GM23338 (cell line): ENCODE results near the gene BPI. TPM values are rescaled to one million over a fixed set of nuclear protein-coding genes. Genes with fewer than 3 reads are reported as not detected.

Experiments
- ATAC-seq: fragments of 200-7000 bp; cut with Tn5 transposase; 3 replicates; pipeline ENCODE4 v1.9.1; 2020
- DNase-seq: peaks from one replicate; pipeline ENCODE4 v3.0.0-alpha.2; 2015; ENCODE audit warnings: low spot score
- H2AFZ ChIP-seq: fragments of 200-600 bp; sonication (generic); 2 replicates; pipeline ENCODE4 v1.8.0; 2016; ENCODE audit warnings: antibody characterized with exemption, mild to moderate bottlenecking, moderate library complexity
- H3F3A ChIP-seq: fragments of 200-600 bp; sonication (generic); replicated peaks from 2 replicates; pipeline ENCODE4 v1.8.0; 2017; ENCODE audit warnings: antibody characterized with exemption, mixed run types, low read depth
- H3K27ac ChIP-seq: fragments of 200-600 bp; sonication (generic); 2 replicates; pipeline ENCODE4 v1.6.1; 2016; ENCODE audit warnings: low read depth
- H3K27me3 ChIP-seq: fragments of 200-600 bp; sonication (generic); 2 replicates; pipeline ENCODE4 v1.8.0; 2016; ENCODE audit warnings: mild to moderate bottlenecking, mixed run types, moderate library complexity; ENCODE audit not compliant: insufficient read depth
- H3K36me3 ChIP-seq: fragments of 200-600 bp; sonication (generic); 2 replicates; pipeline ENCODE4 v1.8.0; 2016; ENCODE audit warnings: mild to moderate bottlenecking; ENCODE audit not compliant: insufficient read depth
- H3K4me1 ChIP-seq: fragments of 200-600 bp; sonication (generic); 2 replicates; pipeline ENCODE4 v1.8.0; 2016; ENCODE audit warnings: mild to moderate bottlenecking, moderate library complexity; ENCODE audit not compliant: insufficient read depth
- H3K4me2 ChIP-seq: fragments of 200-600 bp; sonication (generic); 2 replicates; pipeline ENCODE4 v1.7.1; 2017; ENCODE audit warnings: mixed run types
- H3K4me3 ChIP-seq: fragments of 200-600 bp; sonication (generic); 2 replicates; pipeline ENCODE4 v1.6.1; 2016; ENCODE audit warnings: mixed run types
- H3K79me2 ChIP-seq: fragments of 200-600 bp; sonication (generic); replicated peaks from 2 replicates; pipeline ENCODE4 v1.8.0; 2017; ENCODE audit warnings: mild to moderate bottlenecking; ENCODE audit not compliant: insufficient read depth
- H3K9me2 ChIP-seq: fragments of 200-600 bp; sonication (generic); 2 replicates; pipeline ENCODE4 v1.8.0; 2017; ENCODE audit not compliant: insufficient read depth
- H4K20me1 ChIP-seq: fragments of 200-600 bp; sonication (generic); replicated peaks from 2 replicates; pipeline ENCODE4 v1.8.0; 2017; ENCODE audit warnings: mild to moderate bottlenecking; ENCODE audit not compliant: insufficient read depth
- H3K27ac Mint-ChIP-seq: 2 replicates; pipeline ENCODE4 v1.8.0; 2020; ENCODE audit warnings: inconsistent platforms, mild to moderate bottlenecking, moderate library complexity, mixed read lengths
- H3K27me3 Mint-ChIP-seq: 3 replicates; pipeline ENCODE4 v1.8.0; 2022; ENCODE audit warnings: low read depth, mild to moderate bottlenecking, moderate library complexity, mixed read lengths, inconsistent platforms; ENCODE audit not compliant: insufficient read depth, poor library complexity
- H3K36me3 Mint-ChIP-seq: 3 replicates; pipeline ENCODE4 v1.8.0; 2021; ENCODE audit warnings: low read depth, mild to moderate bottlenecking, inconsistent platforms, moderate library complexity, mixed read lengths
- H3K4me1 Mint-ChIP-seq: 3 replicates; pipeline ENCODE4 v1.8.0; 2020; ENCODE audit warnings: mild to moderate bottlenecking, inconsistent platforms, mixed read lengths
- H3K4me3 Mint-ChIP-seq: 3 replicates; pipeline ENCODE4 v1.8.0; 2021; ENCODE audit warnings: moderate library complexity, mild to moderate bottlenecking, inconsistent platforms, mixed read lengths
- H3K9me3 Mint-ChIP-seq: 3 replicates; pipeline ENCODE4 v1.8.0; 2020; ENCODE audit warnings: moderate library complexity, mild to moderate bottlenecking, inconsistent platforms, mixed read lengths
- CREB1 ChIP-seq: fragments of 250-450 bp; sonication (Bioruptor Pico); IDR thresholded peaks from 2 replicates; pipeline ENCODE4 v1.5.0; 2020; ENCODE audit warnings: low read depth, mild to moderate bottlenecking, moderate library complexity
- ETS1 ChIP-seq: IDR thresholded peaks from 2 replicates; pipeline ENCODE4 v1.6.1; 2016; ENCODE audit warnings: antibody characterized with exemption
- EZH2 ChIP-seq: fragments of 200-600 bp; sonication (generic); IDR thresholded peaks from one replicate; pipeline ENCODE4 v1.8.0; 2017; ENCODE audit warnings: antibody characterized with exemption, mild to moderate bottlenecking, low read depth; ENCODE audit not compliant: unreplicated experiment
- EZH2phosphoT487 ChIP-seq: fragments of 200-600 bp; sonication (generic); IDR thresholded peaks from one replicate; pipeline ENCODE4 v1.8.1; 2018; ENCODE audit warnings: antibody characterized with exemption; ENCODE audit not compliant: unreplicated experiment
- JUNB ChIP-seq: IDR thresholded peaks from one replicate; pipeline ENCODE4 v1.6.1; 2016; ENCODE audit warnings: antibody characterized with exemption; ENCODE audit not compliant: unreplicated experiment
- NANOG ChIP-seq: IDR thresholded peaks from 2 replicates; pipeline ENCODE4 v1.6.1; 2016; ENCODE audit warnings: antibody characterized with exemption, borderline replicate concordance
- POLR2AphosphoS5 ChIP-seq: IDR thresholded peaks from 2 replicates; pipeline ENCODE4 v1.6.1; 2016; ENCODE audit warnings: antibody characterized with exemption, low read depth
- STAT1 ChIP-seq: IDR thresholded peaks from one replicate; pipeline ENCODE4 v1.6.1; 2016; ENCODE audit warnings: antibody characterized with exemption; ENCODE audit not compliant: unreplicated experiment
- ZNF114 ChIP-seq: fragments of 250-450 bp; sonication (Bioruptor Pico); IDR thresholded peaks from 2 replicates; pipeline ENCODE4 v1.5.0; 2020; ENCODE audit warnings: mild to moderate bottlenecking, moderate library complexity
- ZNF331 ChIP-seq: fragments of 250-450 bp; sonication (Bioruptor Pico); IDR thresholded peaks from 2 replicates; pipeline ENCODE4 v1.5.0; 2020; ENCODE audit warnings: low read depth, mild to moderate bottlenecking, moderate library complexity
- polyA plus RNA-seq: library from polyadenylated mRNA; unstranded; fragments of >200 nt; fragmentation: Nextera tagmentation; extraction: Ambion mirVana; gene quantifications from 2 replicates; pipeline ENCODE4 v1.2.1, GENCODE V29; 2016
- total RNA-seq: library from RNA; depleted of rRNA; stranded (reverse); fragments of >200 nt; shearing (Covaris generic); gene quantifications from 2 replicates; pipeline ENCODE4 v1.2.3, GENCODE V29; 2014
- TF ChIP-seq, protein P1 (sequence below), 2 experiments: fragments of 200-600 bp in 1 of 2; sonication (generic) in 1 of 2; conservative IDR thresholded peaks; 2 replicates each; pipeline versions ENCODE4 v1.5.1 to v1.6.1; 2016 to 2017; ENCODE audit warnings: antibody characterized with exemption in 2 of 2, low read depth in 2 of 2, mild to moderate bottlenecking in 2 of 2, moderate library complexity in 1 of 2
- TF ChIP-seq, protein P2 (sequence below): IDR thresholded peaks from one replicate; pipeline ENCODE4 v1.6.1; 2018; ENCODE audit warnings: antibody characterized with exemption; ENCODE audit not compliant: unreplicated experiment
- TF ChIP-seq, protein P3 (sequence below): fragments of 250-450 bp; sonication (Bioruptor Pico); IDR thresholded peaks from 2 replicates; pipeline ENCODE4 v1.5.0; 2020; ENCODE audit warnings: mild to moderate bottlenecking, moderate library complexity

BPI gene
- total and polyA plus RNA-seq, 2 experiments from 2014 or later: not detected

- no peaks in the 10 kb centered on the region for H3K36me3 ChIP-seq
- Mint-ChIP-seq H3K9me3 (no peaks in the 10 kb centered on the region), H3K27me3 (peaks cover 17% of the 10 kb centered on the region), H3K4me1 (peaks cover 8% of the 10 kb centered on the region), H3K27ac (no peak overlapping the region), H3K36me3 (no peaks in the 10 kb centered on the region), H3K4me3 (peak overlapping the region; percentile 69)
- no peaks in the 10 kb centered on the region for H3K79me2 ChIP-seq
- H3K27ac ChIP-seq: no peak overlapping the region
- no peaks in the 10 kb centered on the region for H3K9me2 ChIP-seq
- DNase-seq (no peak), ATAC-seq (no peak)
- peak overlapping the region; percentile 60 for H3K4me3 ChIP-seq
- H3K4me1 ChIP-seq: peaks cover 5% of the 10 kb centered on the region; the same call in 1 of the 2 replicates
- no peaks in the 10 kb centered on the region for H4K20me1 ChIP-seq
- TF ChIP-seq, protein P1, sequence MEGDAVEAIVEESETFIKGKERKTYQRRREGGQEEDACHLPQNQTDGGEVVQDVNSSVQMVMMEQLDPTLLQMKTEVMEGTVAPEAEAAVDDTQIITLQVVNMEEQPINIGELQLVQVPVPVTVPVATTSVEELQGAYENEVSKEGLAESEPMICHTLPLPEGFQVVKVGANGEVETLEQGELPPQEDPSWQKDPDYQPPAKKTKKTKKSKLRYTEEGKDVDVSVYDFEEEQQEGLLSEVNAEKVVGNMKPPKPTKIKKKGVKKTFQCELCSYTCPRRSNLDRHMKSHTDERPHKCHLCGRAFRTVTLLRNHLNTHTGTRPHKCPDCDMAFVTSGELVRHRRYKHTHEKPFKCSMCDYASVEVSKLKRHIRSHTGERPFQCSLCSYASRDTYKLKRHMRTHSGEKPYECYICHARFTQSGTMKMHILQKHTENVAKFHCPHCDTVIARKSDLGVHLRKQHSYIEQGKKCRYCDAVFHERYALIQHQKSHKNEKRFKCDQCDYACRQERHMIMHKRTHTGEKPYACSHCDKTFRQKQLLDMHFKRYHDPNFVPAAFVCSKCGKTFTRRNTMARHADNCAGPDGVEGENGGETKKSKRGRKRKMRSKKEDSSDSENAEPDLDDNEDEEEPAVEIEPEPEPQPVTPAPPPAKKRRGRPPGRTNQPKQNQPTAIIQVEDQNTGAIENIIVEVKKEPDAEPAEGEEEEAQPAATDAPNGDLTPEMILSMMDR (conservative IDR thresholded peaks at IDR 0.05; ENCODE audit: low read depth in 2 of 2): no peak
- TF ChIP-seq ZNF114 (CRISPR knock-in tag): no peak
- TF ChIP-seq STAT1: no peak
- TF ChIP-seq JUNB: no peak
- TF ChIP-seq POLR2AphosphoS5: no peak
- TF ChIP-seq EZH2phosphoT487: no peak
- TF ChIP-seq ZNF331 (CRISPR knock-in tag): no peak
- TF ChIP-seq, protein P2, sequence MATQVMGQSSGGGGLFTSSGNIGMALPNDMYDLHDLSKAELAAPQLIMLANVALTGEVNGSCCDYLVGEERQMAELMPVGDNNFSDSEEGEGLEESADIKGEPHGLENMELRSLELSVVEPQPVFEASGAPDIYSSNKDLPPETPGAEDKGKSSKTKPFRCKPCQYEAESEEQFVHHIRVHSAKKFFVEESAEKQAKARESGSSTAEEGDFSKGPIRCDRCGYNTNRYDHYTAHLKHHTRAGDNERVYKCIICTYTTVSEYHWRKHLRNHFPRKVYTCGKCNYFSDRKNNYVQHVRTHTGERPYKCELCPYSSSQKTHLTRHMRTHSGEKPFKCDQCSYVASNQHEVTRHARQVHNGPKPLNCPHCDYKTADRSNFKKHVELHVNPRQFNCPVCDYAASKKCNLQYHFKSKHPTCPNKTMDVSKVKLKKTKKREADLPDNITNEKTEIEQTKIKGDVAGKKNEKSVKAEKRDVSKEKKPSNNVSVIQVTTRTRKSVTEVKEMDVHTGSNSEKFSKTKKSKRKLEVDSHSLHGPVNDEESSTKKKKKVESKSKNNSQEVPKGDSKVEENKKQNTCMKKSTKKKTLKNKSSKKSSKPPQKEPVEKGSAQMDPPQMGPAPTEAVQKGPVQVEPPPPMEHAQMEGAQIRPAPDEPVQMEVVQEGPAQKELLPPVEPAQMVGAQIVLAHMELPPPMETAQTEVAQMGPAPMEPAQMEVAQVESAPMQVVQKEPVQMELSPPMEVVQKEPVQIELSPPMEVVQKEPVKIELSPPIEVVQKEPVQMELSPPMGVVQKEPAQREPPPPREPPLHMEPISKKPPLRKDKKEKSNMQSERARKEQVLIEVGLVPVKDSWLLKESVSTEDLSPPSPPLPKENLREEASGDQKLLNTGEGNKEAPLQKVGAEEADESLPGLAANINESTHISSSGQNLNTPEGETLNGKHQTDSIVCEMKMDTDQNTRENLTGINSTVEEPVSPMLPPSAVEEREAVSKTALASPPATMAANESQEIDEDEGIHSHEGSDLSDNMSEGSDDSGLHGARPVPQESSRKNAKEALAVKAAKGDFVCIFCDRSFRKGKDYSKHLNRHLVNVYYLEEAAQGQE: no peak
- TF ChIP-seq, protein P3, sequence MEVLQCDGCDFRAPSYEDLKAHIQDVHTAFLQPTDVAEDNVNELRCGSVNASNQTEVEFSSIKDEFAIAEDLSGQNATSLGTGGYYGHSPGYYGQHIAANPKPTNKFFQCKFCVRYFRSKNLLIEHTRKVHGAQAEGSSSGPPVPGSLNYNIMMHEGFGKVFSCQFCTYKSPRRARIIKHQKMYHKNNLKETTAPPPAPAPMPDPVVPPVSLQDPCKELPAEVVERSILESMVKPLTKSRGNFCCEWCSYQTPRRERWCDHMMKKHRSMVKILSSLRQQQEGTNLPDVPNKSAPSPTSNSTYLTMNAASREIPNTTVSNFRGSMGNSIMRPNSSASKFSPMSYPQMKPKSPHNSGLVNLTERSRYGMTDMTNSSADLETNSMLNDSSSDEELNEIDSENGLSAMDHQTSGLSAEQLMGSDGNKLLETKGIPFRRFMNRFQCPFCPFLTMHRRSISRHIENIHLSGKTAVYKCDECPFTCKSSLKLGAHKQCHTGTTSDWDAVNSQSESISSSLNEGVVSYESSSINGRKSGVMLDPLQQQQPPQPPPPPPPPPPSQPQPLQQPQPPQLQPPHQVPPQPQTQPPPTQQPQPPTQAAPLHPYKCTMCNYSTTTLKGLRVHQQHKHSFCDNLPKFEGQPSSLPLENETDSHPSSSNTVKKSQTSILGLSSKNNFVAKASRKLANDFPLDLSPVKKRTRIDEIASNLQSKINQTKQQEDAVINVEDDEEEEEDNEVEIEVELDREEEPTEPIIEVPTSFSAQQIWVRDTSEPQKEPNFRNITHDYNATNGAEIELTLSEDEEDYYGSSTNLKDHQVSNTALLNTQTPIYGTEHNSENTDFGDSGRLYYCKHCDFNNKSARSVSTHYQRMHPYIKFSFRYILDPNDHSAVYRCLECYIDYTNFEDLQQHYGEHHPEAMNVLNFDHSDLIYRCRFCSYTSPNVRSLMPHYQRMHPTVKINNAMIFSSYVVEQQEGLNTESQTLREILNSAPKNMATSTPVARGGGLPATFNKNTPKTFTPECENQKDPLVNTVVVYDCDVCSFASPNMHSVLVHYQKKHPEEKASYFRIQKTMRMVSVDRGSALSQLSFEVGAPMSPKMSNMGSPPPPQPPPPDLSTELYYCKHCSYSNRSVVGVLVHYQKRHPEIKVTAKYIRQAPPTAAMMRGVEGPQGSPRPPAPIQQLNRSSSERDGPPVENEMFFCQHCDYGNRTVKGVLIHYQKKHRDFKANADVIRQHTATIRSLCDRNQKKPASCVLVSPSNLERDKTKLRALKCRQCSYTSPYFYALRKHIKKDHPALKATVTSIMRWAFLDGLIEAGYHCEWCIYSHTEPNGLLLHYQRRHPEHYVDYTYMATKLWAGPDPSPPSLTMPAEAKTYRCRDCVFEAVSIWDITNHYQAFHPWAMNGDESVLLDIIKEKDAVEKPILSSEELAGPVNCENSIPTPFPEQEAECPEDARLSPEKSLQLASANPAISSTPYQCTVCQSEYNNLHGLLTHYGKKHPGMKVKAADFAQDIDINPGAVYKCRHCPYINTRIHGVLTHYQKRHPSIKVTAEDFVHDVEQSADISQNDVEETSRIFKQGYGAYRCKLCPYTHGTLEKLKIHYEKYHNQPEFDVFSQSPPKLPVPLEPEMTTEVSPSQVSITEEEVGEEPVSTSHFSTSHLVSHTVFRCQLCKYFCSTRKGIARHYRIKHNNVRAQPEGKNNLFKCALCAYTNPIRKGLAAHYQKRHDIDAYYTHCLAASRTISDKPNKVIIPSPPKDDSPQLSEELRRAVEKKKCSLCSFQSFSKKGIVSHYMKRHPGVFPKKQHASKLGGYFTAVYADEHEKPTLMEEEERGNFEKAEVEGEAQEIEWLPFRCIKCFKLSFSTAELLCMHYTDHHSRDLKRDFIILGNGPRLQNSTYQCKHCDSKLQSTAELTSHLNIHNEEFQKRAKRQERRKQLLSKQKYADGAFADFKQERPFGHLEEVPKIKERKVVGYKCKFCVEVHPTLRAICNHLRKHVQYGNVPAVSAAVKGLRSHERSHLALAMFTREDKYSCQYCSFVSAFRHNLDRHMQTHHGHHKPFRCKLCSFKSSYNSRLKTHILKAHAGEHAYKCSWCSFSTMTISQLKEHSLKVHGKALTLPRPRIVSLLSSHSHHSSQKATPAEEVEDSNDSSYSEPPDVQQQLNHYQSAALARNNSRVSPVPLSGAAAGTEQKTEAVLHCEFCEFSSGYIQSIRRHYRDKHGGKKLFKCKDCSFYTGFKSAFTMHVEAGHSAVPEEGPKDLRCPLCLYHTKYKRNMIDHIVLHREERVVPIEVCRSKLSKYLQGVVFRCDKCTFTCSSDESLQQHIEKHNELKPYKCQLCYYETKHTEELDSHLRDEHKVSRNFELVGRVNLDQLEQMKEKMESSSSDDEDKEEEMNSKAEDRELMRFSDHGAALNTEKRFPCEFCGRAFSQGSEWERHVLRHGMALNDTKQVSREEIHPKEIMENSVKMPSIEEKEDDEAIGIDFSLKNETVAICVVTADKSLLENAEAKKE: no peak
- TF ChIP-seq ETS1: no peak
- no peak for TF ChIP-seq NANOG
- TF ChIP-seq EZH2: no peak
- no peak for TF ChIP-seq CREB1
- peak overlapping the region; percentile 71; the same call in 1 of the 2 replicates for H3K4me2 ChIP-seq
- H2AFZ ChIP-seq: 0 out of 2 replicates have a peak overlapping the region, but pooled peaks have one; percentile 47
- peaks cover 23% of the 10 kb centered on the region for H3K27me3 ChIP-seq
- no peaks in the 10 kb centered on the region for H3F3A ChIP-seq
Measured at GRCh38 chr20:38261054-38261390, 42.9 kb upstream of the BPI start.
